Natural killer cell (primary cell): ENCODE measurements around the gene ADRA2A. TPM values are rescaled to one million over a fixed set of nuclear protein-coding genes. Genes with fewer than 3 reads are reported as not detected.

Experiments
- ATAC-seq, 3 donors: fragments of 150-1000 bp in 2 of 3; fragments of 200-7000 bp in 1 of 3; cut with Tn5 transposase; 1 replicate in 1 of 3; 2 replicates in 2 of 3; pipeline ENCODE4 v1.10.0; 2021; ENCODE audit warnings: mild to moderate bottlenecking in 2 of 3, moderate library complexity in 2 of 3
- DNase-seq, 2 donors: peaks; one replicate each; pipeline versions ENCODE4 v3.0.0 to v3.0.0-alpha.2; 2013 to 2021; ENCODE audit warnings: mixed read lengths in 1 of 2
- H3K27ac ChIP-seq: one replicate; pipeline ENCODE4 v1.5.1; 2013; ENCODE audit warnings: mild to moderate bottlenecking, low read length
- H3K27me3 ChIP-seq: one replicate; pipeline ENCODE4 v1.6.1; 2013; ENCODE audit warnings: low read length; ENCODE audit not compliant: control insufficient read depth, insufficient read depth
- H3K36me3 ChIP-seq: one replicate; pipeline ENCODE4 v1.6.1; 2013; ENCODE audit warnings: low read length; ENCODE audit not compliant: control insufficient read depth, insufficient read depth
- H3K4me1 ChIP-seq: one replicate; pipeline ENCODE4 v1.6.1; 2013; ENCODE audit warnings: low read length; ENCODE audit not compliant: control insufficient read depth, insufficient read depth
- H3K4me3 ChIP-seq: one replicate; pipeline ENCODE4 v1.5.1; 2013; ENCODE audit warnings: low read length
- H3K9me3 ChIP-seq: one replicate; pipeline ENCODE4 v1.6.1; 2013; ENCODE audit warnings: low read length; ENCODE audit not compliant: control insufficient read depth, insufficient read depth
- H3K27ac Mint-ChIP-seq, 2 donors: one replicate each; pipeline ENCODE4 v1.8.0; 2022; ENCODE audit warnings: mild to moderate bottlenecking in 2 of 2, mixed read lengths in 2 of 2, moderate library complexity in 1 of 2
- H3K27me3 Mint-ChIP-seq, 2 donors: one replicate each; pipeline ENCODE4 v1.8.0; 2022; ENCODE audit warnings: low read depth in 2 of 2, mixed read lengths in 2 of 2
- H3K36me3 Mint-ChIP-seq: one replicate; pipeline ENCODE4 v1.8.0; 2022; ENCODE audit warnings: mixed read lengths
- H3K4me1 Mint-ChIP-seq, 2 donors: one replicate each; pipeline ENCODE4 v1.8.0; 2022; ENCODE audit warnings: mixed read lengths in 2 of 2
- H3K4me3 Mint-ChIP-seq: one replicate; pipeline ENCODE4 v1.8.0; 2022; ENCODE audit warnings: mild to moderate bottlenecking, moderate library complexity, mixed read lengths
- H3K9me3 Mint-ChIP-seq, 2 donors: one replicate each; pipeline ENCODE4 v1.8.0; 2022; ENCODE audit warnings: mixed read lengths in 2 of 2
- CTCF ChIP-seq: fragments of 200-600 bp; IDR thresholded peaks from one replicate; pipeline ENCODE4 v1.8.0; 2022; ENCODE audit warnings: antibody characterized with exemption
- WGBS: methylation state at CpG from one replicate; pipeline ENCODE4 v1.1.7; 2013; ENCODE audit warnings: missing lambda C conversion rate; ENCODE audit not compliant: insufficient coverage; 5-methylcytosine and 5-hydroxymethylcytosine counted together
- intact Hi-C: fragments of 100-400 bp; cut with micrococcal nuclease; formaldehyde crosslinking; loops from one replicate; pipeline ENCODE4 v1.14.2; 2022
- total RNA-seq, 4 donors: library from RNA; stranded (reverse); fragments of 120-200 nt in 1 of 4; gene quantifications; one replicate each; pipeline versions ENCODE4 v1.2.3 to v1.2.4, GENCODE V29; 2013 to 2022

Gene ADRA2A
- total RNA-seq, 3 donors from 2014 or later (not counting 1 experiment from before 2014, with no cell fraction given): 0.07 to 0.28 TPM; not detected in 1

GRCh38 chr10:111086574-111086973 lies 9.7 kb downstream of the ADRA2A start:
- H3K27me3 ChIP-seq: no peaks in the 10 kb centered on the region
- H3K4me1 Mint-ChIP-seq: no peaks in the 10 kb centered on the region
- no peaks in the 10 kb centered on the region for H3K9me3 Mint-ChIP-seq
- no peaks in the 10 kb centered on the region for H3K36me3 ChIP-seq
- no peak for DNase-seq
- H3K4me3 ChIP-seq: no peak overlapping the region
- H3K27me3 Mint-ChIP-seq: peaks cover 14 to 22% of the 10 kb centered on the region in 2 donors
- H3K4me1 ChIP-seq: no peaks in the 10 kb centered on the region
- 75% methylated on average over 2 of the region's 3 CpGs for WGBS
- intact Hi-C loops: no loop called here
- no peak overlapping the region for H3K4me3 Mint-ChIP-seq
- no peak for TF ChIP-seq CTCF
- ATAC-seq: no peak
- H3K36me3 Mint-ChIP-seq: no peaks in the 10 kb centered on the region
- no peak overlapping the region for H3K27ac Mint-ChIP-seq
- no peaks in the 10 kb centered on the region for H3K9me3 ChIP-seq
- H3K27ac ChIP-seq: no peak overlapping the region

GRCh38 chr10:111087331-111087756 lies 10.5 kb downstream of the ADRA2A start:
- no peak overlapping the region for H3K4me3 Mint-ChIP-seq
- no peaks in the 10 kb centered on the region for H3K36me3 ChIP-seq
- ATAC-seq: no peak
- no peaks in the 10 kb centered on the region for H3K4me1 Mint-ChIP-seq
- H3K36me3 Mint-ChIP-seq: no peaks in the 10 kb centered on the region
- no peaks in the 10 kb centered on the region for H3K9me3 ChIP-seq
- peaks cover 11 to 29% of the 10 kb centered on the region in 2 donors for H3K27me3 Mint-ChIP-seq
- no peak for DNase-seq
- TF ChIP-seq CTCF: no peak
- H3K4me1 ChIP-seq: no peaks in the 10 kb centered on the region
- no peak overlapping the region for H3K27ac Mint-ChIP-seq
- H3K4me3 ChIP-seq: no peak overlapping the region
- no peaks in the 10 kb centered on the region for H3K27me3 ChIP-seq
- no peaks in the 10 kb centered on the region for H3K9me3 Mint-ChIP-seq
- H3K27ac ChIP-seq: no peak overlapping the region
- WGBS: 94% methylated on average over 11 of the region's 11 CpGs
- intact Hi-C loops: no loop called here

- DNase-seq (no peak), ATAC-seq (no peak)
- intact Hi-C loops: no loop called here
- Histone ChIP-seq H3K27me3 (no peaks in the 10 kb centered on the region), H3K4me1 (no peaks in the 10 kb centered on the region), H3K27ac (no peak overlapping the region), H3K4me3 (no peak overlapping the region), H3K36me3 (no peaks in the 10 kb centered on the region), H3K9me3 (no peaks in the 10 kb centered on the region)
- H3K4me1 Mint-ChIP-seq: no peaks in the 10 kb centered on the region
- H3K4me3 Mint-ChIP-seq: no peak overlapping the region
- no peak for TF ChIP-seq CTCF
- 84% methylated on average over 4 of the region's 4 CpGs for WGBS
- no peaks in the 10 kb centered on the region for H3K36me3 Mint-ChIP-seq
- no peak overlapping the region for H3K27ac Mint-ChIP-seq
- no peaks in the 10 kb centered on the region for H3K9me3 Mint-ChIP-seq
- H3K27me3 Mint-ChIP-seq: peaks cover 18 to 33% of the 10 kb centered on the region in 2 donors
These were observed 11.2 kb downstream of the ADRA2A start for GRCh38 chr10:111087968-111088505.

GRCh38 chr10:111089293-111089692 lies 12.5 kb downstream of the ADRA2A start:
- no peak for DNase-seq
- no peak for TF ChIP-seq CTCF
- no peak overlapping the region for H3K4me3 ChIP-seq
- H3K9me3 ChIP-seq: no peaks in the 10 kb centered on the region
- Mint-ChIP-seq H3K36me3 (no peaks in the 10 kb centered on the region), H3K4me1 (no peaks in the 10 kb centered on the region), H3K27ac (no peak overlapping the region), H3K4me3 (no peak overlapping the region), H3K27me3 (peaks cover 21 to 33% of the 10 kb centered on the region in 2 donors), H3K9me3 (no peaks in the 10 kb centered on the region)
- no peak overlapping the region for H3K27ac ChIP-seq
- WGBS: 92% methylated on average over 3 of the region's 3 CpGs
- H3K27me3 ChIP-seq: no peaks in the 10 kb centered on the region
- ATAC-seq: no peak
- intact Hi-C loops: no loop called here
- H3K4me1 ChIP-seq: no peaks in the 10 kb centered on the region
- H3K36me3 ChIP-seq: no peaks in the 10 kb centered on the region
